GM12892 (cell line): ENCODE results near the gene DKKL1.

Experiments used
- POLR2A ChIP-seq: IDR thresholded peaks from 2 replicates; pipeline ENCODE4 v1.6.1; 2011; ENCODE audit warnings: low read depth, low read length, control low read depth
- POLR2AphosphoS5 ChIP-seq: IDR thresholded peaks from 2 replicates; pipeline ENCODE4 v1.6.1; 2011; ENCODE audit warnings: low read depth, low read length, control low read depth

- no peak for TF ChIP-seq POLR2A
- no peak for TF ChIP-seq POLR2AphosphoS5
These were observed 32.0 kb upstream of the DKKL1 start for GRCh38 chr19:49331616-49332055.
